ENCODE data around the gene FBXO41.

Gene FBXO41

DNA sequence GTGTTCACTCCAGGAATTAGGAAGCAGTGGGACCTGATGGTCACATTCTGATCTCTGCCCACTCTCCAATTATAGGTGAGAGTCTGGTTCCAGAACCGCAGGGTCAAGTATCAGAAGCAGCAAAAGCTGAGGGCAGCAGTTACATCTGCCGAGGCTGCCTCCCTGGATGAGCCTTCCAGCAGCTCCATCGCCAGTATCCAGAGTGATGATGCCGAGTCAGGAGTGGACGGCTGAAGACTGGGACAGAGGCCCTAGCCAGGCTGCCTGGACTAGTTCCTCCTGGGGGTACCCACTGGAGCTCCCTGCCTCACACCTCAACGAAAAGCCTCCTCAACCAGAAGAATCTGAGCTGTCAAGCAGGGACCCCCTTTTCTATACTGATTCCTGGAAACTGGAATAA, 73.6 kb downstream of the FBXO41 start:
- no peak for DNase-seq (ENCODE audit: low read depth)

- DNase-seq (ENCODE audit: low read depth), result no peak
Observed at GRCh38 chr2:73210019-73210418, 74.3 kb downstream of the FBXO41 start.

GRCh38 chr2:73208258-73208657, 76.0 kb downstream of the FBXO41 start:
- DNase-seq (ENCODE audit: low read depth), result no peak

GRCh38 chr2:73205611-73206010, 78.7 kb downstream of the FBXO41 start:
- DNase-seq (ENCODE audit: low read depth), result no peak
